K562 (cell line): Measurements from ENCODE around the gene HDAC2. TPM values are rescaled to one million over a fixed set of nuclear protein-coding genes. Genes with fewer than 3 reads are reported as not detected.

Experiments used
- ATF1 ChIP-seq, 2 experiments: fragments of 450-650 bp in 1 of 2; IDR thresholded peaks; 2 replicates each; pipeline ENCODE4 v1.6.1; 2016; ENCODE audit warnings: missing compliant biosample characterization in 1 of 2, missing genetic modification characterization in 1 of 2
- BHLHE40 ChIP-seq: IDR thresholded peaks from 2 replicates; pipeline ENCODE4 v1.6.1; 2011; ENCODE audit warnings: low read length, improper control_type of control experiment
- CEBPG ChIP-seq, 3 experiments: fragments of 200-800 bp in 1 of 3; sonication (Bioruptor generic) in 1 of 3; sonication (generic) in 1 of 3; formaldehyde crosslinking in 1 of 3; IDR thresholded peaks in 2 of 3; conservative IDR thresholded peaks in 1 of 3; 2 replicates each; pipeline versions ENCODE4 v1.6.1 to v1.8.0; 2016 to 2022; ENCODE audit warnings: missing compliant biosample characterization in 2 of 3, missing genetic modification characterization in 2 of 3, mild to moderate bottlenecking in 1 of 3, missing genetic modification reagents in 1 of 3
- HDAC2 ChIP-seq: fragments of 450-650 bp; IDR thresholded peaks from 2 replicates; pipeline ENCODE4 v1.6.1; 2016; ENCODE audit warnings: mild to moderate bottlenecking
- POLR2G ChIP-seq: fragments of 200-400 bp; formaldehyde crosslinking; IDR thresholded peaks from 2 replicates; pipeline ENCODE4 v1.6.1; 2017; ENCODE audit warnings: low read depth, mild to moderate bottlenecking, antibody characterized with exemption, low read length, moderate library complexity
- PTBP1 ChIP-seq: fragments of 200-400 bp; formaldehyde crosslinking; IDR thresholded peaks from 2 replicates; pipeline ENCODE4 v1.6.1; 2017; ENCODE audit warnings: low read depth, low read length
- ZBTB1 ChIP-seq: sonication (generic); formaldehyde crosslinking; IDR thresholded peaks from 2 replicates; pipeline ENCODE4 v1.8.1; 2023; ENCODE audit warnings: missing genetic modification reagents, low read depth, mild to moderate bottlenecking, borderline replicate concordance
- polyA plus RNA-seq, 8 experiments: library from polyadenylated mRNA; depleted of rRNA in 4 of 8; stranded (reverse) in 5 of 8; unstranded in 3 of 8; fragments of >200 nt; fragmentation: Nextera tagmentation in 2 of 8; fragmentation: Illumina TruSeq in 1 of 8; extraction: Ambion mirVana in 2 of 8; extraction: Trizol in 1 of 8; gene quantifications; 2 replicates each; pipeline versions ENCODE4 v1.2.1 to v1.2.3, GENCODE V29; 2011 to 2014; ENCODE audit warnings: inconsistent platforms in 1 of 8, missing spikeins in 1 of 8
- total RNA-seq, 7 experiments: library from RNA; depleted of rRNA in 6 of 7; stranded (reverse); fragments of >200 nt in 6 of 7; fragmentation: Illumina TruSeq in 2 of 7; extraction: Trizol in 2 of 7; gene quantifications; 2 replicates each; pipeline versions ENCODE4 v1.2.1 to v1.2.3, GENCODE V29; 2011 to 2021; ENCODE audit warnings: low replicate concordance in 1 of 7
- TF ChIP-seq, protein P1 (sequence below): sonication (generic); formaldehyde crosslinking; IDR thresholded peaks from 2 replicates; pipeline ENCODE4 v1.8.1; 2023; ENCODE audit warnings: mild to moderate bottlenecking, missing genetic modification reagents
- TF ChIP-seq, protein P2 (sequence below): fragments of 250-450 bp; sonication (Bioruptor Pico); IDR thresholded peaks from 2 replicates; pipeline ENCODE4 v1.8.0; 2021; ENCODE audit warnings: mild to moderate bottlenecking, moderate library complexity
- TF ChIP-seq, protein P3 (sequence below): fragments of 450-650 bp; IDR thresholded peaks from 2 replicates; pipeline ENCODE4 v1.6.1; 2016; ENCODE audit warnings: mild to moderate bottlenecking, moderate library complexity

The HDAC2 gene
- total and polyA plus RNA-seq, 9 of the 15 experiments (the other 6 are each of a cell fraction or from before 2014, with no cell fraction given), result 67.0 to 277 (median 151) TPM

DNA sequence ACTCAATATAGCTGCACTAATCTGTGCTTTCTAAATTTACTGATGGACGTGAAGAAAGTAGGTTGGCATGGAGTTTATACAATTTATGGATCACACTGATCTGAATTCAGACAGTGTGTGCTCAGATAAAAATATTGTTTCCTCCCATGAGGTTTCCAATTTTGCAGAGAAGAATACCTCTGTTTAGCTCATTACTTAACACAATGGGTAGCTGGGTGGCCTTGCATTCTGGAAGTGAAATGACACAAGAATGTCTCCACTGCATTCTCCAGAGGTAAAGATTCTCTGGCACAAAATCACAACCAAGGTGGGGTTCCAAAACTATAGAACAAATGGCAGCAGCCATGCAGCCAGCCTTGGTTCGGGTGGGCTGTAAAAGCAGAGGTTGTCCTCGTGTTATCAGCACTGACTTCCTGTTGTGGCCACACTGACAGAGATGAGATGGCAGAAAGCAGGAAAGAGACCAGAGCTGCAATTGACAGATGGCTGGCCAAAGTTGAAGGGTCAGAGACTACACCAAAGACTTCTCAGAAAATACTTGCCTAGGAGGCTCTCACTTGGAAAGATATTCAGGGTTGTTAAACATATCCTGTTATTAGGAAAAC lies 50.2 kb downstream of the HDAC2 start (continued):
- no peak for TF ChIP-seq CEBPG (CRISPR knock-in tag; IDR thresholded peaks at IDR 0.05)
- TF ChIP-seq CEBPG (tag; conservative IDR thresholded peaks at IDR 0.05 in 1 of 2, IDR thresholded peaks at IDR 0.05 in 1 of 2), result no peak
- TF ChIP-seq, protein P1, sequence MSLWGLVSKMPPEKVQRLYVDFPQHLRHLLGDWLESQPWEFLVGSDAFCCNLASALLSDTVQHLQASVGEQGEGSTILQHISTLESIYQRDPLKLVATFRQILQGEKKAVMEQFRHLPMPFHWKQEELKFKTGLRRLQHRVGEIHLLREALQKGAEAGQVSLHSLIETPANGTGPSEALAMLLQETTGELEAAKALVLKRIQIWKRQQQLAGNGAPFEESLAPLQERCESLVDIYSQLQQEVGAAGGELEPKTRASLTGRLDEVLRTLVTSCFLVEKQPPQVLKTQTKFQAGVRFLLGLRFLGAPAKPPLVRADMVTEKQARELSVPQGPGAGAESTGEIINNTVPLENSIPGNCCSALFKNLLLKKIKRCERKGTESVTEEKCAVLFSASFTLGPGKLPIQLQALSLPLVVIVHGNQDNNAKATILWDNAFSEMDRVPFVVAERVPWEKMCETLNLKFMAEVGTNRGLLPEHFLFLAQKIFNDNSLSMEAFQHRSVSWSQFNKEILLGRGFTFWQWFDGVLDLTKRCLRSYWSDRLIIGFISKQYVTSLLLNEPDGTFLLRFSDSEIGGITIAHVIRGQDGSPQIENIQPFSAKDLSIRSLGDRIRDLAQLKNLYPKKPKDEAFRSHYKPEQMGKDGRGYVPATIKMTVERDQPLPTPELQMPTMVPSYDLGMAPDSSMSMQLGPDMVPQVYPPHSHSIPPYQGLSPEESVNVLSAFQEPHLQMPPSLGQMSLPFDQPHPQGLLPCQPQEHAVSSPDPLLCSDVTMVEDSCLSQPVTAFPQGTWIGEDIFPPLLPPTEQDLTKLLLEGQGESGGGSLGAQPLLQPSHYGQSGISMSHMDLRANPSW, result no peak
- no peak for TF ChIP-seq BHLHE40
- TF ChIP-seq, protein P2, sequence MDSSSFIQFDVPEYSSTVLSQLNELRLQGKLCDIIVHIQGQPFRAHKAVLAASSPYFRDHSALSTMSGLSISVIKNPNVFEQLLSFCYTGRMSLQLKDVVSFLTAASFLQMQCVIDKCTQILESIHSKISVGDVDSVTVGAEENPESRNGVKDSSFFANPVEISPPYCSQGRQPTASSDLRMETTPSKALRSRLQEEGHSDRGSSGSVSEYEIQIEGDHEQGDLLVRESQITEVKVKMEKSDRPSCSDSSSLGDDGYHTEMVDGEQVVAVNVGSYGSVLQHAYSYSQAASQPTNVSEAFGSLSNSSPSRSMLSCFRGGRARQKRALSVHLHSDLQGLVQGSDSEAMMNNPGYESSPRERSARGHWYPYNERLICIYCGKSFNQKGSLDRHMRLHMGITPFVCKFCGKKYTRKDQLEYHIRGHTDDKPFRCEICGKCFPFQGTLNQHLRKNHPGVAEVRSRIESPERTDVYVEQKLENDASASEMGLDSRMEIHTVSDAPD (CRISPR knock-in tag), result no peak
- no peak for TF ChIP-seq ATF1 (CRISPR knock-in tag; IDR thresholded peaks at IDR 0.05)
- TF ChIP-seq ATF1 (tag; IDR thresholded peaks at IDR 0.05), result 0 out of 2 replicates have a peak, but pooled peaks have one; percentile 40
- no peak for TF ChIP-seq POLR2G
- TF ChIP-seq, protein P3, sequence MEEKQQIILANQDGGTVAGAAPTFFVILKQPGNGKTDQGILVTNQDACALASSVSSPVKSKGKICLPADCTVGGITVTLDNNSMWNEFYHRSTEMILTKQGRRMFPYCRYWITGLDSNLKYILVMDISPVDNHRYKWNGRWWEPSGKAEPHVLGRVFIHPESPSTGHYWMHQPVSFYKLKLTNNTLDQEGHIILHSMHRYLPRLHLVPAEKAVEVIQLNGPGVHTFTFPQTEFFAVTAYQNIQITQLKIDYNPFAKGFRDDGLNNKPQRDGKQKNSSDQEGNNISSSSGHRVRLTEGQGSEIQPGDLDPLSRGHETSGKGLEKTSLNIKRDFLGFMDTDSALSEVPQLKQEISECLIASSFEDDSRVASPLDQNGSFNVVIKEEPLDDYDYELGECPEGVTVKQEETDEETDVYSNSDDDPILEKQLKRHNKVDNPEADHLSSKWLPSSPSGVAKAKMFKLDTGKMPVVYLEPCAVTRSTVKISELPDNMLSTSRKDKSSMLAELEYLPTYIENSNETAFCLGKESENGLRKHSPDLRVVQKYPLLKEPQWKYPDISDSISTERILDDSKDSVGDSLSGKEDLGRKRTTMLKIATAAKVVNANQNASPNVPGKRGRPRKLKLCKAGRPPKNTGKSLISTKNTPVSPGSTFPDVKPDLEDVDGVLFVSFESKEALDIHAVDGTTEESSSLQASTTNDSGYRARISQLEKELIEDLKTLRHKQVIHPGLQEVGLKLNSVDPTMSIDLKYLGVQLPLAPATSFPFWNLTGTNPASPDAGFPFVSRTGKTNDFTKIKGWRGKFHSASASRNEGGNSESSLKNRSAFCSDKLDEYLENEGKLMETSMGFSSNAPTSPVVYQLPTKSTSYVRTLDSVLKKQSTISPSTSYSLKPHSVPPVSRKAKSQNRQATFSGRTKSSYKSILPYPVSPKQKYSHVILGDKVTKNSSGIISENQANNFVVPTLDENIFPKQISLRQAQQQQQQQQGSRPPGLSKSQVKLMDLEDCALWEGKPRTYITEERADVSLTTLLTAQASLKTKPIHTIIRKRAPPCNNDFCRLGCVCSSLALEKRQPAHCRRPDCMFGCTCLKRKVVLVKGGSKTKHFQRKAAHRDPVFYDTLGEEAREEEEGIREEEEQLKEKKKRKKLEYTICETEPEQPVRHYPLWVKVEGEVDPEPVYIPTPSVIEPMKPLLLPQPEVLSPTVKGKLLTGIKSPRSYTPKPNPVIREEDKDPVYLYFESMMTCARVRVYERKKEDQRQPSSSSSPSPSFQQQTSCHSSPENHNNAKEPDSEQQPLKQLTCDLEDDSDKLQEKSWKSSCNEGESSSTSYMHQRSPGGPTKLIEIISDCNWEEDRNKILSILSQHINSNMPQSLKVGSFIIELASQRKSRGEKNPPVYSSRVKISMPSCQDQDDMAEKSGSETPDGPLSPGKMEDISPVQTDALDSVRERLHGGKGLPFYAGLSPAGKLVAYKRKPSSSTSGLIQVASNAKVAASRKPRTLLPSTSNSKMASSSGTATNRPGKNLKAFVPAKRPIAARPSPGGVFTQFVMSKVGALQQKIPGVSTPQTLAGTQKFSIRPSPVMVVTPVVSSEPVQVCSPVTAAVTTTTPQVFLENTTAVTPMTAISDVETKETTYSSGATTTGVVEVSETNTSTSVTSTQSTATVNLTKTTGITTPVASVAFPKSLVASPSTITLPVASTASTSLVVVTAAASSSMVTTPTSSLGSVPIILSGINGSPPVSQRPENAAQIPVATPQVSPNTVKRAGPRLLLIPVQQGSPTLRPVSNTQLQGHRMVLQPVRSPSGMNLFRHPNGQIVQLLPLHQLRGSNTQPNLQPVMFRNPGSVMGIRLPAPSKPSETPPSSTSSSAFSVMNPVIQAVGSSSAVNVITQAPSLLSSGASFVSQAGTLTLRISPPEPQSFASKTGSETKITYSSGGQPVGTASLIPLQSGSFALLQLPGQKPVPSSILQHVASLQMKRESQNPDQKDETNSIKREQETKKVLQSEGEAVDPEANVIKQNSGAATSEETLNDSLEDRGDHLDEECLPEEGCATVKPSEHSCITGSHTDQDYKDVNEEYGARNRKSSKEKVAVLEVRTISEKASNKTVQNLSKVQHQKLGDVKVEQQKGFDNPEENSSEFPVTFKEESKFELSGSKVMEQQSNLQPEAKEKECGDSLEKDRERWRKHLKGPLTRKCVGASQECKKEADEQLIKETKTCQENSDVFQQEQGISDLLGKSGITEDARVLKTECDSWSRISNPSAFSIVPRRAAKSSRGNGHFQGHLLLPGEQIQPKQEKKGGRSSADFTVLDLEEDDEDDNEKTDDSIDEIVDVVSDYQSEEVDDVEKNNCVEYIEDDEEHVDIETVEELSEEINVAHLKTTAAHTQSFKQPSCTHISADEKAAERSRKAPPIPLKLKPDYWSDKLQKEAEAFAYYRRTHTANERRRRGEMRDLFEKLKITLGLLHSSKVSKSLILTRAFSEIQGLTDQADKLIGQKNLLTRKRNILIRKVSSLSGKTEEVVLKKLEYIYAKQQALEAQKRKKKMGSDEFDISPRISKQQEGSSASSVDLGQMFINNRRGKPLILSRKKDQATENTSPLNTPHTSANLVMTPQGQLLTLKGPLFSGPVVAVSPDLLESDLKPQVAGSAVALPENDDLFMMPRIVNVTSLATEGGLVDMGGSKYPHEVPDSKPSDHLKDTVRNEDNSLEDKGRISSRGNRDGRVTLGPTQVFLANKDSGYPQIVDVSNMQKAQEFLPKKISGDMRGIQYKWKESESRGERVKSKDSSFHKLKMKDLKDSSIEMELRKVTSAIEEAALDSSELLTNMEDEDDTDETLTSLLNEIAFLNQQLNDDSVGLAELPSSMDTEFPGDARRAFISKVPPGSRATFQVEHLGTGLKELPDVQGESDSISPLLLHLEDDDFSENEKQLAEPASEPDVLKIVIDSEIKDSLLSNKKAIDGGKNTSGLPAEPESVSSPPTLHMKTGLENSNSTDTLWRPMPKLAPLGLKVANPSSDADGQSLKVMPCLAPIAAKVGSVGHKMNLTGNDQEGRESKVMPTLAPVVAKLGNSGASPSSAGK, result peak; percentile 80
- TF ChIP-seq ZBTB1 (CRISPR knock-in tag), result no peak
- no peak for TF ChIP-seq PTBP1
- peak; percentile 43; the same call in 1 of the 2 replicates for TF ChIP-seq HDAC2
